Measurements from ENCODE around the gene NOP9.

DNA sequence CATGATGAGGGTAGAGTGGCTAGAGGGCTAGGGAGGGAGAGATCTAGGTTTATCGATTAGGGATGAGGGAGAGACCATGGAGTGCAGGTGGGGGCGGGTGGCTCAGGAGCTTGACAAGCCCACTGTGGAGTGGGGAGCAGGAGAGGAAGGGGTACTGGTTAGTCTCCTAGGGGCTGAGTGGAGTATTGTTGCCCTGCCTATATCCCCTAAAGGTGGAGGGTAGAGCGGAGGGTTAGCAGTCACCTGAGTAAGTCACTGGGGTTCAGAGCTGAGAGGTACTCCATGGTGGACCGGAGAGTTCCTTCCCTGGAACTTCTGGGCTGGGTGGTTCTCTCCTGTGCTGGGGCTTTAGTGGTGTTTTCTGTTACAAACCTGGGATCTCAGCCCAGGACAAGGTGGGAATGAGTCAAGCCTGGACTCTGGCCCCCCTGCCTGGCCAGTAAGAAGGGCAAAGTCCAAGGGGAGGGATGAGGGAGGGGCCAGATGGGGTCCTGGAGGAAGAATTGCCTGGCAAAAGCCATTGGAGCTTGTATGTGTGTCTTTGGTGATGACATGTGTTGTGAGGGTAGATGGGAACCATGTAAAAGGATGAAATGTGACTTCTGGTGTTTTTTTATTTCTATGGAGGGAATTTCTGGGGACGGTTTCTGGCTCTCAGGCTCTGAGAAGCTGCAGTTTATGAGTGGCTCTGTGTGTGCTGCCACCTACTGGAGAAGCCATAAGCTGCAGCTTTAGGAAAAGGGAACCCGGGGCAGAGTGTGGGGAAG is 8.1 kb downstream of the NOP9 start, which contains the start of gene CIDEB:
- TF ChIP-seq YY1 (IDR thresholded peaks at IDR 0.05; ENCODE audit: insufficient read depth, insufficient read length) (no peak), ZNF274 (IDR thresholded peaks at IDR 0.05; ENCODE audit: low read depth, low read length) (no peak)

All from NT2/D1 (cell line).